Lower lobe of right lung (tissue), 2 donors: Measurements from ENCODE around the gene PCNX1. TPM values are rescaled to one million over a fixed set of nuclear protein-coding genes. Genes with fewer than 3 reads are reported as not detected.

Source experiments
- ATAC-seq, 2 donors: fragments of 200-7000 bp; cut with Tn5 transposase; one replicate each; pipeline ENCODE4 v1.9.1; 2020 to 2022; ENCODE audit warnings: mild to moderate bottlenecking in 2 of 2, moderate library complexity in 2 of 2
- DNase-seq: peaks from one replicate; pipeline ENCODE4 v3.0.0-alpha.2; 2020
- H3K27ac ChIP-seq: fragments of 200-600 bp; one replicate; pipeline ENCODE4 v1.8.0; 2022
- H3K27me3 ChIP-seq: fragments of 200-600 bp; one replicate; pipeline ENCODE4 v1.8.0; 2022; ENCODE audit warnings: low read depth
- H3K36me3 ChIP-seq: fragments of 200-600 bp; one replicate; pipeline ENCODE4 v1.8.0; 2022; ENCODE audit warnings: mild to moderate bottlenecking
- H3K4me1 ChIP-seq: fragments of 200-600 bp; one replicate; pipeline ENCODE4 v1.8.0; 2022
- H3K4me3 ChIP-seq: fragments of 200-600 bp; one replicate; pipeline ENCODE4 v1.8.0; 2022; ENCODE audit warnings: mild to moderate bottlenecking
- H3K9me3 ChIP-seq: fragments of 200-600 bp; one replicate; pipeline ENCODE4 v1.8.0; 2022
- intact Hi-C: fragments of 100-400 bp; cut with DNase I; formaldehyde crosslinking; loops from one replicate; pipeline ENCODE4 v1.11.0; 2022
- total RNA-seq: library from RNA; stranded (reverse); fragmentation: NEBNext Ultra II Directional; extraction: Animal tissue kit (Norgen Biotek cat#: 25700); gene quantifications from one replicate; pipeline ENCODE4 v1.2.1, GENCODE V29; 2021
- TF ChIP-seq, protein P1 (sequence below): fragments of 200-600 bp; IDR thresholded peaks from one replicate; pipeline ENCODE4 v1.8.0; 2022; ENCODE audit warnings: antibody characterized with exemption, mild to moderate bottlenecking
- donor health status: DM: no; HTN: yes; CAD: no; lungs with severe emphysema.

PCNX1 gene
- total RNA-seq, 1 donor from 2014 or later, result 49.9 TPM

DNA sequence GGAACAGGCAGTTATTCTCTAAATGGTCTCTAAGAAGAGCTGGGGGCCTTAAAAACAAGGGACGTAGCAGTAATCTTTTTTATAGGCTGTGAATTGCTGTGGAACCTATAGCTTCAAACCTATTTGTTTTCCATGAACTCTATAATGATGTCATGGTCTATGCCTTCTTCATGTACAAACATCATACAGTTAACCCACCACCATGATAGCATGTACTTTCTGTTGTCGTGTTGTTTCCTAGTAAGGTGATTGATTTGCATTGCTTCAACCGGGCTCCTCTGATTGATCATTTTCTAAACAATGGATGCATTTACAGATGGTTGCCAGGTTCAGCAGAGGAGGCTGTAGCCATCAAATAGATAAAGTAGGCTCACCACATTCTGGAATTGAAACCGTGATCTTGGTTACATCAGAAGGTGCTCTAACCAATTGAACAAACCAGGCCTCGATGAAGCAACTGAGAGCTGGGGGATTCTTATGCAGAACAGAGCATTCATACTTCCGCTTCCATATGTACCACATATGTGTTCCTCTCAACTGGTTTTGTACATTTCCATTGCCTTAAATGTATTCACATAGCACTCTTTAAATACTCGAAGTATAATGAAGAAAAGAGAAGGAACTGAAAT, 25.6 kb upstream of the PCNX1 start:
- H3K36me3 ChIP-seq, result no peaks in the 10 kb centered on the region
- no peaks in the 10 kb centered on the region for H3K9me3 ChIP-seq
- DNase-seq (no peak), ATAC-seq (peak; percentile 56 to 59)
- H3K27me3 ChIP-seq, result no peaks in the 10 kb centered on the region
- TF ChIP-seq, protein P1, sequence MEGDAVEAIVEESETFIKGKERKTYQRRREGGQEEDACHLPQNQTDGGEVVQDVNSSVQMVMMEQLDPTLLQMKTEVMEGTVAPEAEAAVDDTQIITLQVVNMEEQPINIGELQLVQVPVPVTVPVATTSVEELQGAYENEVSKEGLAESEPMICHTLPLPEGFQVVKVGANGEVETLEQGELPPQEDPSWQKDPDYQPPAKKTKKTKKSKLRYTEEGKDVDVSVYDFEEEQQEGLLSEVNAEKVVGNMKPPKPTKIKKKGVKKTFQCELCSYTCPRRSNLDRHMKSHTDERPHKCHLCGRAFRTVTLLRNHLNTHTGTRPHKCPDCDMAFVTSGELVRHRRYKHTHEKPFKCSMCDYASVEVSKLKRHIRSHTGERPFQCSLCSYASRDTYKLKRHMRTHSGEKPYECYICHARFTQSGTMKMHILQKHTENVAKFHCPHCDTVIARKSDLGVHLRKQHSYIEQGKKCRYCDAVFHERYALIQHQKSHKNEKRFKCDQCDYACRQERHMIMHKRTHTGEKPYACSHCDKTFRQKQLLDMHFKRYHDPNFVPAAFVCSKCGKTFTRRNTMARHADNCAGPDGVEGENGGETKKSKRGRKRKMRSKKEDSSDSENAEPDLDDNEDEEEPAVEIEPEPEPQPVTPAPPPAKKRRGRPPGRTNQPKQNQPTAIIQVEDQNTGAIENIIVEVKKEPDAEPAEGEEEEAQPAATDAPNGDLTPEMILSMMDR, result no peak
- peak overlapping the region; percentile 73 for H3K27ac ChIP-seq
- H3K4me3 ChIP-seq, result no peak overlapping the region
- H3K4me1 ChIP-seq, result peaks cover 24% of the 10 kb centered on the region
- intact Hi-C loops, result no loop called here

DNA sequence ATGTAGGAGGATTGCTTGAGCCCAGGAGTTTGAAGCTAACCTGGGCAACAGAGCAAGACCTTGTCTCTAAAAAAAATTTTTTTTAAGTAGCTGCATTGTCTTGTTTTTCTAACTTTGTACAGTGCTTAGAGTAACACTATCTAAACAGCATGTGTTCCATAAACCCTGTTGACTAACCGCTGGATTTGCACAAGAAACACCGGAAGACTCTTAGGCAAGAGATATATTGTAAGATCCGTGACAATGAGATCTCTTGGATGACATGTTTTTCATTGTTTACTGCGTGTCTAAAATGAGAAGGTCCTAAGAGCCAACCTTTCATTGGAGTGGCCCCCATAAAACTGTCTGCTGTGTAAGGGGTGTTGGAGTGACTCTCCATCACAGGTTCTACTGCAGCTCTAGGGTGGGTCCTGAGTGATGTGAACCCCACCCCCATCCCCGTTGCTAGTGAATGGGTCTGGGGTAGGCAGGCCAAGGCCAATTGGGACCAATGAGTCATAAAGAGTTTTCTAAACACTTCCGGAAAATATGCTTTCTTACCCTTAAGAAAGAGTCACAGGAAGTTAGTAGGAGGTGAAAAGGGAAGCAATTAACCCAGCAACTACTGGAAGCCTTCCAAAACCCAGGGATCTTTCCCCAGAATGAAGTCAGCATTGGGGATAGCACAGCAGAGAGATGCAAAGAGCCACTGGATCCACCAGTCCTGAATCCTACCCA, 24.3 kb upstream of the PCNX1 start:
- Histone ChIP-seq H3K4me1 (peaks cover 37% of the 10 kb centered on the region), H3K4me3 (no peak overlapping the region), H3K36me3 (no peaks in the 10 kb centered on the region), H3K27ac (peak overlapping the region; percentile 73), H3K27me3 (no peaks in the 10 kb centered on the region), H3K9me3 (no peaks in the 10 kb centered on the region)
- DNase-seq, result no peak
- TF ChIP-seq, protein P1, result no peak
- intact Hi-C loops, result no loop called here
- peak; percentile 65 to 73 for ATAC-seq

DNA sequence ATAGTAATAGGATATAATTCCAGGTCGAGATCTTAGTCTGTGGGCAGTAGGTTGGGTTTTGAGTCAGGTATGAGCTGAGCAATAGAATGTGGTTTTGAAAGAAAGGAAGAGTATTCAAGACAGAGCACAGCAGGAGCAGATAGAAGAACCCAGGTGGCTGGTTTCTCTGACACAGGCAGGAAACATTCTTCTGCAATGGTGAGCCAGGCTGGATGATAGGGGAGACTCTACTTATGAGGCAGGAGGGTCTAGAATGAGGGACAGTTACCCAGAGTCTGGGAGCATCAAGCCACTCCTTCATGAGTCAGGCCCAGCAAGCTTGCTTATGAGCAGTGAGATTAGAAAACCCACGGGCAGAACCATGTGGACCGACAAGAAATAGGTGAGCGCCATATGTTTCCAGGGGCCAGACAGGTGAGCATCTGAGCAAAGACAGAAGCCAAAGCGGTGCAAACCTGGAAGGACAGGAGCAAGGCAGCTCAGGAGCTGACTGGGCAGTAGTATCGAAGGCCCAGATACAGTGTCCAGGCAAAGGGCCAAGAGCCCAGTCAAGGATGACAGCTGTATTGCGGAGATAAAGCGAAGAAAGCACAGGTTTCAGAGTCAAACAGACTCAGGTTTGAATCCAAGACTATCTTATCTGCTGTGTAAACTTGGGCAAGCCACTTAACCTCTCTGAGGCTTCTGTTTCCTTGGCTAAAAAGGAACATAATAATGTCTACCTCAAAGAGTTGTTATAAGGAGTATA, 22.5 kb upstream of the PCNX1 start:
- intact Hi-C loops, result no loop called here
- Histone ChIP-seq H3K27me3 (no peaks in the 10 kb centered on the region), H3K4me1 (peaks cover 48% of the 10 kb centered on the region), H3K27ac (no peak overlapping the region), H3K9me3 (no peaks in the 10 kb centered on the region), H3K36me3 (no peaks in the 10 kb centered on the region), H3K4me3 (no peak overlapping the region)
- ATAC-seq (no peak), DNase-seq (no peak)
- TF ChIP-seq, protein P1, result no peak

DNA sequence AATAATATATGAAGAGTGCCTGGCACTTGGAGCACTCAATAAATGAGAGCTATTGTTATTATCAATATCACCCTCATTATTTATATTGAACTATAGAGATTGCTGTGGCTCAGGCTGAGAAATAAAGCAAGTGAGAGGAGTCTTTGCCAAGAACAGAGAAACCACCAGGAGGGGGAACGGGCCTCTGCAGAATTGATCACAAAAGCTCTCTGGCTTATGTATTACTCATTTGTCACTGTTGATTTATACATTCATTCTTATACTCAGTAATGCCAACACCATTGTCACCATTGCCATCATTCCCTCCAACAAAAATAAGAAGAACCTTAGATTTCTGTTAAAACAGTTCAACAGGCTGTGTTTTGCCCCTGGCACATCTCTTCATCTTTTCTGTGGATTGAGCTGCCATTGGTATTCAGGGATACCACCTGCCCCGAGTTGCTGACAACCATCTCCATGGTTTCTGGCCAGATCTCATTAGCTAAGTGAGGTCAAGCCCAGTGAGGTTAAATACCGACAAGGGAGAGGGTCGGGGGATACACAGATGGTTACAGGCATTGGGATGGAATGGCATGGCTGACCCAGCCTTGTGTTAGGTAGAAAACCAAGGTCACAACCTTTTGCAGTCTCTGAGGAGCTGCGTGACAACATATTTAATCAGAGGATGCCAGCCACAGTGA, 21.8 kb upstream of the PCNX1 start:
- no peaks in the 10 kb centered on the region for H3K9me3 ChIP-seq
- H3K36me3 ChIP-seq, result no peaks in the 10 kb centered on the region
- H3K27me3 ChIP-seq, result no peaks in the 10 kb centered on the region
- H3K4me1 ChIP-seq, result peaks cover 48% of the 10 kb centered on the region
- ATAC-seq (no peak), DNase-seq (no peak)
- H3K4me3 ChIP-seq, result no peak overlapping the region
- TF ChIP-seq, protein P1, result no peak
- no peak overlapping the region for H3K27ac ChIP-seq
- intact Hi-C loops, result no loop called here

DNA sequence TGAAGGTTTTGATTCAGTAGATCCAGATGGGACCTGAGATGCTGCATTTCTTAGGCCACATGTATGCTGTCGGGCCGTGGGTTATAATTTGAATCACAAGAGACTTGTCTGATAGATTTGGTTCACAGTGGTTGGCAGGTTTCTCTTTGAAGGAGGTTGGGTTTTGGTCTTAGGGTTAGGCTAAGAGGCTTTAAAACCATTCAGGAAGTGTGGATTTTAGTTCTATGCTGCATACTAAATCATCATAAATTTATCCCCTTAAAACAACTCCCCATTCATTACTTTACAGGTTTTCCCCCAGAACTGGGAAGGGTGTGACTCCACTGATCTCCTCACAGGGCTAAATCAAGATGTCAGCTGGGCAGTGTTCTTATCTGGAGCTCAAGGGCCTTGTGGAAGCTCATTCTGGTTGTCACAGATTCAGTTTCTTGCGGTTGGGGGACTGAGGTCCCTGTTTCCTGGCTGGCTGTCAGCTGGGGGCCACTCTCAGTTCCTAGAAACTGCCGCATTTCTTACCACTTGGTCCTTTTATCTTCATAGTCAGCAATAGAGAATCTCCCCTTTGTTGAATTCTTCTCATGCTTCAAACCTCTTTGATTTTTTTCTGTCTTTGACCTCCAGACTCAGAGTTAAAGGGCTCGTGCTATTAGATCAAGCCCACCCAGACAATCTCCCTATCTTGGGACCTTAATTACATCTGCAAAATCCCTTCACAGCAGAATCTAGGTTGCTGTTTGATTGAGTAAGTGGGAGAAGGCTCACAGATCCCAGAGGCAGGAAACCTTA, 20.6 kb upstream of the PCNX1 start:
- Histone ChIP-seq H3K27me3 (no peaks in the 10 kb centered on the region), H3K27ac (peak overlapping the region; percentile 54), H3K4me3 (no peak overlapping the region), H3K9me3 (no peaks in the 10 kb centered on the region), H3K36me3 (no peaks in the 10 kb centered on the region), H3K4me1 (peaks cover 48% of the 10 kb centered on the region)
- DNase-seq, result no peak
- TF ChIP-seq, protein P1, result no peak
- intact Hi-C loops, result no loop called here
- ATAC-seq, result peak; percentile 20 to 29
